ENCODE results near the gene SUSD4.
"Not testable (repeated sequence)": the region's sequence is repeated elsewhere in the genome, so short reads cannot be mapped to it uniquely, and the experiment has no call there.

SUSD4 gene

GRCh38 chr1:223288826-223289225 is 75.2 kb downstream of the SUSD4 start:
- FAIRE-seq, result no peak

GRCh38 chr1:223285452-223285851 is 78.5 kb downstream of the SUSD4 start:
- FAIRE-seq, result no peak

DNA sequence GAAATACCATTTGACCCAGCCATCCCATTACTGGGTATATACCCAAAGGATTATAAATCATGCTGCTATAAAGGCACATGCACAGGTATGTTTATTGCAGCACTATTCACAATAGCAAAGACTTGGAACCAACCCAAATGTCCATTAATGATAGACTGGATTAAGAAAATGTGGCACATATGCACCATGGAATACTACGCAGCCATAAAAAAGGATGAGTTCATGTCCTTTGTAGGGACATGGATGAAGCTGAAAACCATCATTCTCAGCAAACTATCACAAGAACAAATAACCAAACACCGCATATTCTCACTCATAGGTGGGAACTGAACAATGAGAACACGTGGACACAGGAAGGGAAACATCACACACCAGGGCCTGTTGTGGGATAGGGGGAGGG is 80.3 kb downstream of the SUSD4 start:
- not testable (repeated sequence) for FAIRE-seq

- FAIRE-seq, result not testable (repeated sequence)
Observed at GRCh38 chr1:223278311-223278710, 85.7 kb downstream of the SUSD4 start.

DNA sequence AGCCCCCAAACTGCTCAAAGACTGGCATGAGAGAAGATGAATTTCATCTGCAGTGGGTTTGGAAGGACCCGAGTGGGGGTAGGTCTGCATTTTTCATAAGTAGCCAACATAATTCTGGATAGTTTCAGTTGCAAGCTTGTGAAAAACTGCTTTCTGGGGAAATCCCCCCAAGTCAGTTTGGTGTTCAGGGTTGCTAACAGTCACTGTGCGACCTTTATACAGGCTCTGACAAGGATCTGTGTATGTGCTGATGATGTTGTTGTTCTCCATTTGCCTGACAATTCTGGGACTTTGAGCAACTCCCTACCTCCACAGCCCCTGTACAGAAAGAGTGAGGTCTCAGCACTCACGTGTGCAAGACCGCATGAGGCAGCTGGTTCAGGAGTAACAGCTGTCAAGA is 87.9 kb downstream of the SUSD4 start:
- FAIRE-seq, result no peak

GRCh38 chr1:223273511-223273910 is 90.5 kb downstream of the SUSD4 start:
- FAIRE-seq, result no peak

- FAIRE-seq, result no peak
Observed at GRCh38 chr1:223271085-223271781, 92.7 kb downstream of the SUSD4 start.

DNA sequence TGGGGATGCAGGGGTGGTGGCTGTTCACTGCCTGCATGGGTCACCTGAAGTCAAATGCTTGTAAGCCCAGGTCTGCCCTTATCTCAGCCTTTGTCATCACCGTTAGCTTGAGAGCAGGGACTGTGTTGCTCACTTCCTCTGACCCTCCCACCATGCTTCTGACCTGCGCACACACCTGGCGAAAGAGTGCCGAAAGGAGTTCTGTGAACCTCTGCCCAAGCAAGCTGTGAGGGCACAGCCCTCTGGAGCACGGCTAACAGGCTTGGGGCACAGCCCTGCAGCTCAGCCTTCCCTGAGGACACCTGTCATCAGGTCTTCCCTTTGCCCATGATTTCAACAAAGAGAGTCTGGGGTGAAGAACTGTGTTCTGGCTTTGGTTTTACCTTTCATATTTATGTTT is 93.8 kb downstream of the SUSD4 start:
- FAIRE-seq, result no peak

- FAIRE-seq, result no peak
Observed at GRCh38 chr1:223269006-223269405, 95.0 kb downstream of the SUSD4 start.

DNA sequence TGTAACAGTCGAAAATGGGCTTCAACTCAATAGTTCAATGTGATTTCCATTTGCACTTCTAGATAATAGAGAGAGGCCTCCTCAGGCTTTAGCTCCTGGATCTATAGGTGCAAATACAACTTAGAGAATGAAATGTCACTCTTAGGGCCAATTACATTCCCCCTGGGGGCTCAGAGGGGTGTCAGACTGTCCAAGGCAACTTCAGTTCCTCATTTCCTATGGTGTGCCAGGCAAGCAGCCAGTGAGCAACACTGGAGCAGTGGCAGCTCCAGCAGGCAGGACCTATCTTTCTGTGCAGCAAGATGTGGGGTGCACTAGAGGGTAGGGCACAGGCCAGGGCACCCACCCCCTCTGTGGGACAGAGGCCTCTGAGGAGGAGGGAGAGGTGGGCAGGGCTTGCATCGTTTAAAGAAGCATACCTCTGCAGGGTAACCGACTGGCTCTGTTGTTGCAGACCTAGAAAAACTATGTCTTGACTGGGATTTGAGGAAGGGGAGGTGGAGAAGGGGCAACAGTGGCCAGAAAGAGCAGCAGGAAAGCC is 97.3 kb downstream of the SUSD4 start:
- no peak for FAIRE-seq

DNA sequence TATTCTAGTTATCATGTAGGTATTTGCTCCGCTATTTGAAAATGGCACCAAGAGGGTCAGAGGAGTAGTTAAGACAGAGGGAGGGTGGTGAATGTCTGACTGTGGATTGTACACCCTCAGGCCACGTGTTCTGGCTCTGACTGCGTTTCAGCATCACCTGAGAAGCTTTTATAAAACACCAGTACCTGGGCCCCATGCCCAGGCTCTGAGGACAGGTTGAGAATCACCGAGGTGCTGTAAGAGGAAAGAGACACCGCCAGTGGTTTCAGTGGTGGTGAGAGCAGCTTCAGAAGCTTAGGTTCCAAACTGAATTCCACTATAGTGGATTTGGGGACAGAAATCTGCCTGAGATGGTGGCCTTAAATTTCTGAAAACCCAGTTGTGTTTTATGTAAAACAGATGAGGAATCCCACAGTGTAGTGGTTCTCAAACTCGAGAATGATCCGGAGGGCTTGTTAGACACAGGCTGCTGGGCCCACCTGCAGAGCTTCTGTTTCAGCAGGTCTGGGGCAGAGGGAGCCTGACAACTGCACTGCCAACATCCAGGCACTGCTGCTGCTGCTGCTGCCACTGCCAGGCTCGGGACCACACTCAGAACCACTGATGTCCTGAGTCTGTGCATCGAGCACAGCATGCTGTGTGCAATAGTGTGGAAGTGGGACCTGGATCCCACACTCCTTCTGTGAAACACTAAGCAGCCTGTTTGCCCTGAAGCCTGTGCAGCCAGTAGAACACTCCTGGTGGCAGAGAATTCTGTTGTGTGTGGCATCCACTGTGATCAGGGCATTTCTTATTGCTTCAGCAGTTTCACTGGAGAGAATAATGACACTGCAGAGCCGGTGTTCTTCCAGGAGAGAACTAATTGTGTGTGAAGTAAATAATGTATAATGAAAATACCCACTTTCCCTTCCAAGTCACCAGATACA is 98.7 kb downstream of the SUSD4 start:
- FAIRE-seq, result no peak

DNA sequence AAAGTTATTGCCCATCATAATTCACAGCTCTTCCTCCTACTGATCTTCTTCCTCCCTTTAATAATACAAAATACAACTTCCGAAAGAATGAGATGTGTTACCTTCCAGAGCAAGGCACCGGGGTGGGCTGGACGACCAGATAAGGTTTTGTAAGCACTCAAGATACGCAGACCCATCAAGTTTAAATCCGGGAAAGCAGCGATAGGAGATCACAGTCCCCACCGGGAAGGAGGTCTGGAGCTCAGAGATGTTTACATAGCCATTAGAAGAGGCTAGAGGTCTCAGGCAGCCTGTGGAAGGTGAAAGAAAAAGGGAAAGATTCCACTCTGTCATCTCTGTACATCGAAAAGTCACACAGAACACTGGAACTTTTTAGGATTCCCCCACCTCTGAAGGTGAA is 99.4 kb downstream of the SUSD4 start:
- FAIRE-seq, result no peak

GRCh38 chr1:223261914-223262313 is 102.1 kb downstream of the SUSD4 start:
- no peak for FAIRE-seq

- FAIRE-seq, result no peak
Observed at GRCh38 chr1:223260712-223261111, 103.3 kb downstream of the SUSD4 start.

GRCh38 chr1:223259462-223259861 is 104.5 kb downstream of the SUSD4 start:
- no peak for FAIRE-seq

DNA sequence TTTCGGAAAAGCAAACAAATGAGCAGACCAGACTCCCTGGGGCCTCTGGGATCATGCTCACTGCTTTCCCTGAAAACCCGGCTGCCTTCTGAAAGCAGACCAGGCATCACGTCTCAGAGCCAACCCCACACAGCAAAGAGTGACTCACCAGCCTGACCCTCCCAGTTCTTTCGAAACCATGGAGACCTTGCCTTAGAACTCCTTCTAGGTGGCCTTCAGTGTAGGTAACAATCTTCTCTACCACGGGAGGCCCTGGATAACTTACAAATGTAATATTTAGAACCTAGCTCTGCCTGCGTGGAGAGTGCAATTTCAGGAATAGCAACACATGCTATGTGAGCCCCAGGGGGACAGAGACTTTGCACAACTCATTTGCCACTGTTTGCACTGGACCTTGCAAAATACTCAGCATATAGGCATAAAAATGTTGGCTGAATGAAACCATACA is 105.2 kb downstream of the SUSD4 start:
- no peak for FAIRE-seq

DNA sequence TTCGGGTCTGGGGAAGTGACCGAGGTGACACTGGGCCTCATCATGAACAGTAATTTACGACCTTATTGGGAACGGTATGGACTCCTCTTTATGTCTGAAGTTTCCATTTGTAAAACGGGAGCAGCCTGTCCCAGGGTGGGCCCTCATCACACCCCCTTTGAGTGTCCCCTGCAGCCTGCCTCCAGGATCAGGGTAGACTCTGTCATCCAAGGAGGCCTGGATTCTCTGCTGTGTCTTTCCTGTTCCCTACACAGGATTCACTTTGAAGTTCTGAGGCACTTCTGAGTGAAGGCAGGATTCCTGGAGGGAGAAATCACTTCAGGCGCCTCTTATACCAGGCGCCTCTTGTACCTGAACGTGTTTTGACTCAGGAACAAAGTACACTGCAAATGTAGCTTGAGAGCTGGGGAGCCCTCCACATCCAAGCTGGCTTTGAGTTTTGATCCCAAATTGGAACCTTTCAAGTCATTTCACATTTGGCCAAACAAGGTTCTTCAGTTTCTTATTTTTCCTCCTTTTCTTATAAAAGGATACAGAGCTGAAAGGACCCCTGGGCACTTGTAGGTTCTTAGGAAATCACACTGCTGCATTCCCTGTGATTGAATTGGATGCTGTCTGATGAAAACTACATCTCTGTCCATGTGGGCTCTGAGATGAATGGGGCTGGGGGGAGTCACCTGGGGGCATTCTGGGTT is 106.0 kb downstream of the SUSD4 start:
- FAIRE-seq, result no peak

DNA sequence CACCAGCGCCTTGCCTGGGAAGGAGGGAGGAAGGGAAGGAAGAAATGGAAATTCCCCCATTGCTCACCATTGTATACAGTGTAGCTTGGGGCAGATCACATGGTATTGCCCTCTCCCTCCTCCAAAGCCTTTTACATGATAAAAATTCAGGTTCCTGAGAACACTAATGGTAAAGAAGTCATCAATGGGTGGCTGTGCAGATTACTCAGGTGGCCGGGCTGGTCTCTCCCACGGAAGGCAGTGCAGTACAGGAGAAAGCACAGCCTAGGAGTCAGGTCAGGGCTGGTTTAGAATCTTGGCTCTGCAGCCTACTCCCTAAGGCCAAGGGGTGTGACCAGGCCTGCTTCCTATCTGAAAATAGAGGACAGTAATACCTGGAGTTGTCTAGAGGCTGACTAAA is 107.9 kb downstream of the SUSD4 start:
- FAIRE-seq, result no peak

DNA sequence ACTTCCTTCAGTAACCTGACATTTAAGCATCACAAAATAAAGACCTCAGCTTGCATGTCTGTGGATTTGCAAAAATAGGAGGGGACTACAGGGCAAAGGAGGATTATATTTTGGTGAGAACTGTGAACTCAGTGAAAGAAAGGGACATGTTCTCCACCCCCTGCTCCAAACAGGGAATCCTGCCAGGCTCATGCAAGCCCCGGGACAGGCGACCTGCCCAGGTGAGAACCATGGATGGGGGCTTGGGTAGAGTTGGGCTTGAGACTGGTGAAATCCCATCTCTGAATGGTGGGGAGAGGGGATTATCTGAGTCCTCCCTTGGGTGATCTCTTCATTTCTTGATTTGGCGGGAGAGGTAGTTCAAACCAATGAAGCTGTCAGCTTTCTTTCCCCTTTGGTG is 110.1 kb downstream of the SUSD4 start:
- no peak for FAIRE-seq

DNA sequence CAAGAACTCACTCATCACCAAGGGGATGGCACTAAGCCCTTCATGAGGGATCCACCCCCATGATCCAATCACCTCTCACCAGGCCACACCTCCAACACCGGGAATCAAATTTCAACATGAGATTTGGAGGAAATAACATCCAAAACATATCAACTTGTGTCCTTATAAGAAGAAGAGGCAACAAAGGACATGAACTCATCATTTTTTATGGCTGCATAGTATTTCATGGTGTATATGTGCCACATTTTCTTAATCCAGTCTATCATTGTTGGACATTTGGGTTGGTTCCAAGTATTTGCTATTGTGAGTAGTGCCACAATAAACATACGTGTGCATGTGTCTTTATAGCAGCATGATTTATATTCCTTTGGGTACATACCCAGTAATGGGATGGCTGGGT is 112.6 kb downstream of the SUSD4 start:
- FAIRE-seq, result not testable (repeated sequence)

- FAIRE-seq, result no peak
Observed at GRCh38 chr1:223250632-223251015, 113.4 kb downstream of the SUSD4 start.

DNA sequence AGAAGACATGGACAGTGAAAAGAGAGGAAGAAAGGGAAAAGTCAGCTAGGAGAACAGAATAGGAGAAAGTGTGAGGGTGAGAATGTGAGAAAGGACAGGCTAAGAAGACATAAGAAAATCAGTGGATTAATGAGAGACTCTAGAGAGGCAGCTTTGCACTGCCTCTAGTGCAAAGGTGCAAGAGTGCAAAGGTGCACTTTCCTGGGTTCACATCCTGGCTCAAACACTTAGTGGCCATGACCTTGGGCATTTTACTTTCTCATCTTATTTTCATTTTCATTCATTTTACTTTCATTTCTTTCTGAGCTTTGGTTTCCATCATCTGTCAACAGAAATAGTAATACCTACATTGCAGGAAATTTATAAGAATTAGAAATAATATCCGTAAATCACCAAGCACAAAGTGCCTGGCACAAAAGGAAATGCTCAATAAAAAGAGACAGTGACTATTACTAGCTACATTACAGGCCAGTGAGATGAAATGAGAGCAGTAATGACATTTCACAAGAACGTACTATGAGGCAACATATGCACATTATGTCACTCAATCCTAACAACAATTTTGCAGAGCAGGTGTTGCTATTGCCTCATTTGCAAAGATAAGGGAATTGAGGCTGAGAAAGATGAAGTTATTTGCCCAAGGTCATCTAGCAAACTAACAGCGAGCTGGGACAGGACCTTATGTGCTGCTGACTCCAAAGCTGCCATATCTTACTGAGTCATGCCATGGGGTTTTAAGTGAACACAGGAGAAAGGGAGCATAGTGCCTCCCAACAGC is 113.9 kb downstream of the SUSD4 start:
- no peak for FAIRE-seq

GRCh38 chr1:223248770-223249140 is 115.2 kb downstream of the SUSD4 start:
- FAIRE-seq, result no peak

Data from G401.6 (cell line).